Stomach smooth muscle (tissue), 2 donors: ENCODE results near the gene TNFRSF1A.
A peak's percentile ranks its signal among the peaks of the same experiment; 100 is the strongest.

Experiments used
- H3K27ac ChIP-seq: one replicate; pipeline ENCODE4 v1.7.0; 2013; ENCODE audit warnings: mild to moderate bottlenecking, low read length, inconsistent platforms
- H3K27me3 ChIP-seq, 2 donors: one replicate each; pipeline ENCODE4 v1.7.0; 2013; ENCODE audit warnings: low read length in 2 of 2; ENCODE audit not compliant: insufficient read depth in 2 of 2, control insufficient read depth in 1 of 2
- H3K36me3 ChIP-seq, 2 donors: one replicate each; pipeline ENCODE4 v1.7.0; 2013; ENCODE audit warnings: low read length in 2 of 2; ENCODE audit not compliant: control insufficient read depth in 2 of 2, insufficient read depth in 2 of 2
- H3K4me1 ChIP-seq: one replicate; pipeline ENCODE4 v1.7.0; 2013; ENCODE audit warnings: low read length; ENCODE audit not compliant: control insufficient read depth, insufficient read depth
- H3K4me3 ChIP-seq, 2 donors: one replicate each; pipeline ENCODE4 v1.7.0; 2013; ENCODE audit warnings: low read length in 2 of 2
- H3K9ac ChIP-seq, 2 donors: one replicate each; pipeline ENCODE4 v1.7.0; 2013; ENCODE audit warnings: low read length in 2 of 2, mild to moderate bottlenecking in 1 of 2
- H3K9me3 ChIP-seq, 2 donors: one replicate each; pipeline ENCODE4 v1.7.0; 2013; ENCODE audit warnings: low read length in 2 of 2; ENCODE audit not compliant: control insufficient read depth in 2 of 2
- donor health status: healthy.
- donor health status: Pancreatic carcinoma.

TNFRSF1A gene

GRCh38 chr12:6382371-6382770 lies 40.5 kb upstream of the TNFRSF1A start:
- Histone ChIP-seq H3K4me1 (peaks cover 57% of the 10 kb centered on the region), H3K9me3 (no peaks in the 10 kb centered on the region), H3K4me3 (no peak overlapping the region), H3K36me3 (peaks cover 15% of the 10 kb centered on the region in 2 donors), H3K27me3 (no peaks in the 10 kb centered on the region), H3K9ac (peak overlapping the region in 1 of 2 donors; percentile 95), H3K27ac (peak overlapping the region; percentile 94)

GRCh38 chr12:6380141-6381121 lies 38.6 kb upstream of the TNFRSF1A start:
- Histone ChIP-seq H3K4me3 (no peak overlapping the region), H3K27ac (no peak overlapping the region), H3K9ac (no peak overlapping the region), H3K36me3 (peaks cover 0 to 3% of the 10 kb centered on the region in 2 donors), H3K4me1 (peaks cover 63% of the 10 kb centered on the region), H3K27me3 (no peaks in the 10 kb centered on the region), H3K9me3 (no peaks in the 10 kb centered on the region)

DNA sequence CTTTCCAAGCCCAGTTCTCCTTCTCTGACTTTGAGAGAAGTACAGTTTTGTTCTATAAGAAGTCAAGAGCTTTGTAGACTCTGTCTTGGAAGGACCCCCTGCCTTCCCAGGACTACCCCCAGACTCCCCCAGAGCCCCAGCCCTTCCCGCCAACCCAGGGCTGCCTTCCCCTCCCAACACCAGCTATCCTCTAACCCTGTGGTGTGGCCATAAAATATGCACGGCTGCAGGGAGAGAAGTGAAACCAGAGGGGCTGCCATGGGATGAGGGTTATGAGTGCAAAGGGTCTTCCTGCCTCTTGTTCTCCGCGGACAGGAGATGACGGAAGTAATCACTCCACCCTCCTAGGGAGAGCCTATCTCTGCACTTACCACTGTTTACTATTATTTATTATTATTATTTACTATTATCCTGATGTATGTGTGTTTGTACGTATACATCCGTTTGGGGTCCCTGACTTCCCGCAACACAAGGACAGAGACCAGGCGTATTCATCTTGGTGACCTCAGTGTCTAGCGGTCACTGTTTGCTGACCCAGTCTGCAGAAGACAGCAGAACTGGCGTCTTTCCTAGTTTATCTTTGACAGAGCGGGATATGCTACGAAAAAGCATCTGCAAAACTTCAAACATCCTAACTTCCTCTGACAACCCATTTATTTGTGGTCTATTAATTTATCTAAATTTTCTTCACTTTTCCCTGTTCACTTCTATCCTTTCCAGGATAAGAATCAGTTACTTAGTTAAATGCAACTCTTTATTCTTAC lies 37.0 kb upstream of the TNFRSF1A start:
- H3K27ac ChIP-seq, result no peak overlapping the region
- peaks cover 49% of the 10 kb centered on the region for H3K4me1 ChIP-seq
- H3K9ac ChIP-seq, result no peak overlapping the region

GRCh38 chr12:6377667-6377994 lies 35.8 kb upstream of the TNFRSF1A start:
- Histone ChIP-seq H3K4me1 (peaks cover 38% of the 10 kb centered on the region), H3K4me3 (no peak overlapping the region), H3K27ac (no peak overlapping the region), H3K27me3 (no peaks in the 10 kb centered on the region), H3K9ac (peak overlapping the region in 1 of 2 donors; percentile 21), H3K36me3 (no peaks in the 10 kb centered on the region), H3K9me3 (no peaks in the 10 kb centered on the region)

More for the DNA sequence above, 37.0 kb upstream of the TNFRSF1A start:
- Histone ChIP-seq H3K36me3 (no peaks in the 10 kb centered on the region), H3K9me3 (no peaks in the 10 kb centered on the region), H3K4me3 (no peak overlapping the region), H3K27me3 (no peaks in the 10 kb centered on the region)

DNA sequence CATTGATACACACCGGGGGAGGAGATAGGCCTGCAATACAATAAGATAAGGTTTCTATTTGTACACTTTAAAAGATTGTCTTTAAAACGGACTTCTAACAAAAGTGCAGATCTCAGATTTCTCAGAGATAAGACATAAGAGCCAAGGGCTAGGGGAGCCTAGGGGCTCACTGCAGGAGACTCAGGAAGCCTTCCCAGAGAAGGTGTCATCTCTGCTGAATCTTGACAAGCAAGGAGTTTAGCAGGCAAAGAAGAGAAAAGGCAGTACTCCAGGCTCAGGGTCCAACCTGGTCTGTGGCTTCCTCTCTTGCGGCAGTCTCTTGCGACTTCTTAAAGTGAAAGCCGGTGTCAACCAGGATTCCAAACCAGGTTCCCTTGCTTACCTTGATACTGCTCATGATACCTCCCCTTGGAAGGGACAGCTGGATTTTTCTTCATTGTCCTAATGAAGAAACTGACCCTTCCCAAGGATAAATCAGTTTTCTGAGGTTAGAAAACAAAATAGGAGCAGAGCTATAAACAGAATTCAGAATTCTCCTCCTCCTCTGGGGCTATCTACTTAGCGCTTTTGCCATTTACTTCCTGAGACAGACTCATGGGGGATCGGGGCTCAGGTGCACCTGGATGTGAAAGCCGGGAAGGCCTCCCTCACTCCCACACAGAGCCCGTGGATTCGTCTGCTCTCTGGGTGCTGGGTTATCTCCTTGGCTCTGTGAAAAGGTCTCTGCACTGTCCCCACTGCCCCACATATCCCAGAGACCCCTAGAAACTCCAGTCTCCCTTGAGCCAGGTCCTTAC lies 35.2 kb upstream of the TNFRSF1A start:
- H3K27ac ChIP-seq, result peak overlapping the region; percentile 55
- peaks cover 36% of the 10 kb centered on the region for H3K4me1 ChIP-seq
- H3K36me3 ChIP-seq, result no peaks in the 10 kb centered on the region
- H3K9me3 ChIP-seq, result no peaks in the 10 kb centered on the region
- no peaks in the 10 kb centered on the region for H3K27me3 ChIP-seq
- H3K4me3 ChIP-seq, result peak overlapping the region in 1 of 2 donors; percentile 22
- H3K9ac ChIP-seq, result peak overlapping the region in 1 of 2 donors; percentile 42

GRCh38 chr12:6376079-6376869 lies 34.4 kb upstream of the TNFRSF1A start:
- Histone ChIP-seq H3K36me3 (no peaks in the 10 kb centered on the region), H3K27ac (peak overlapping the region; percentile 55), H3K9ac (peak overlapping the region in 1 of 2 donors; percentile 42), H3K27me3 (no peaks in the 10 kb centered on the region), H3K4me3 (peak overlapping the region in 1 of 2 donors; percentile 40), H3K4me1 (peaks cover 36% of the 10 kb centered on the region), H3K9me3 (no peaks in the 10 kb centered on the region)

- H3K4me1 ChIP-seq, result peaks cover 33% of the 10 kb centered on the region
- H3K36me3 ChIP-seq, result no peaks in the 10 kb centered on the region
- peak within 1 kb of the TSS in 1 of 2 donors; percentile 42 for H3K9ac ChIP-seq
- no peaks in the 10 kb centered on the region for H3K9me3 ChIP-seq
- no peaks in the 10 kb centered on the region for H3K27me3 ChIP-seq
- peak within 1 kb of the TSS in 1 of 2 donors; percentile 40 for H3K4me3 ChIP-seq
- H3K27ac ChIP-seq, result peak within 1 kb of the TSS; percentile 55
Measured at GRCh38 chr12:6375269-6376078, 33.6 kb upstream of the TNFRSF1A start, which contains the start of gene SCNN1A. SCNN1A (minus strand) TSS chr12:6375563; CDS start chr12:6374783, 780 bp downstream.

DNA sequence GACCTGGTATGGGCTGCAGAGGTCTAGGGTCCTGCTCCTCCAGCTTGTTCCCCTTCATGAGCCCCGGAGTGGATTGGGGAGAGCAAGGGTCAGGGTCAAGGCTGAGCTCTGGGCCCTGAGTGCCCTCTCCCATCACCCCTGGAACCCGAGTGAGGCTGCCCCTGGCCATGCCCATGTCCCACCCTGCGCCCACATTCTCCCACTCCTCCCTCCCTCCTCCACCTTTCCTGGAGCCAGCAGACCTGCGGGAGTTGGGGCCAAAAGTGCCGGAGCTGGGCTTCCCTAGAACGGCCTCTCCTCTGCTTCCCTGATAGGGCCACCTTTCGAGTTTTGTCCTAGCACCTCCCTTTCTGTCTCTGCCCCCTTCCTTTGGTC lies 32.9 kb upstream of the TNFRSF1A start:
- H3K4me3 ChIP-seq, result no peak overlapping the region
- no peaks in the 10 kb centered on the region for H3K9me3 ChIP-seq
- no peak overlapping the region for H3K27ac ChIP-seq
- H3K4me1 ChIP-seq, result peaks cover 29% of the 10 kb centered on the region
- no peaks in the 10 kb centered on the region for H3K27me3 ChIP-seq
- H3K36me3 ChIP-seq, result no peaks in the 10 kb centered on the region
- H3K9ac ChIP-seq, result no peak overlapping the region

DNA sequence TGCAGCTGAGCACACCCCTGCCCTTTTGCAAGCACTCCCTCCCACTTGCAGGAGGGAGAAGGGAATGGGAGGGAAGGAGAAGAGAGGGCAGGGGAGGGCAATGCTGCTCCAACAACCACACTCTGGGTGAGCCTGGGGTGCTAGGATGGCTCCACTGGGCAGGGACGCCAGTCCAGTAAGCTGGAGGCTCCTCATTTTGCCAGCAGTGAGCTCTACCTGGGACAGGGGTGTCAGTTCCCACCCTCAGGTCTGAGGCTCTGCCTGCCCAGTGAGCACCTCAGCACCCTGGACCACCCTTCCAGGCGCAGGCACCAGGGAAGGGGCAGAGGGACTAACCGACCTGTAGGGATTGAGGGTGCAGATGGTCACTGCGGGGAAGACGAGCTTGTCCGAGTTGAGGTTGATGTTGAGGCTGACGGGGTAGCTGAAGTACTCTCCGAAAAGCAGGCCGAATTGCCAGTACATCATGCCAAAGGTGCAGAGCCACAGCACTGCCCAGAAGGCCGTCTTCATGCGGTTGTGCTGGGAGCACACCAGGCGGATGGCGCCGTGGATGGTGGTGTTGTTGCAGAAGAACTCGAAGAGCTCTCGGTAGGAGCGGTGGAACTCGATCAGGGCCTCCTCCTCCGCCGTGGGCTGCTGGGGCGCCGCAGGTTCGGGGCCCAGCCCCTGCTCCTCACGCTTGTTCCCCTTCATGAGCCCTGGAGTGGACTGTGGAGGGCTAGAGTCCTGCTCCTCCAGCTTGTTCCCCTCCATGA lies 32.3 kb upstream of the TNFRSF1A start:
- H3K9me3 ChIP-seq, result no peaks in the 10 kb centered on the region
- H3K4me3 ChIP-seq, result no peak overlapping the region
- H3K27ac ChIP-seq, result no peak overlapping the region
- H3K9ac ChIP-seq, result no peak overlapping the region
- H3K4me1 ChIP-seq, result peaks cover 25% of the 10 kb centered on the region
- no peaks in the 10 kb centered on the region for H3K36me3 ChIP-seq
- H3K27me3 ChIP-seq, result no peaks in the 10 kb centered on the region
